IMR-90 (cell line): ENCODE measurements around the gene SVIL. TPM values are rescaled to one million over a fixed set of nuclear protein-coding genes. Genes with fewer than 3 reads are reported as not detected.
A peak's percentile ranks its signal among the peaks of the same experiment; 100 is the strongest.

ENCODE experiments used
- ATAC-seq: fragments of 200-7000 bp; cut with Tn5 transposase; 2 replicates; pipeline ENCODE4 v1.9.1; 2020; ENCODE audit warnings: low read depth, mild to moderate bottlenecking, moderate library complexity
- BruUV-seq: library from RNA; stranded (reverse); fragments of 400-500 nt; replicated peaks from 2 replicates; lab custom pipeline; 2021; lab: Mats Ljungman, UMichigan
- CTCF ChIA-PET: fragments of 300-600 bp; formaldehyde crosslinking; extraction: SDS; loops from one replicate; lab custom pipeline; 2021; ENCODE audit warnings: antibody characterized with exemption; lab: Yijun Ruan, JAX
- POLR2A ChIA-PET: fragments of 300-600 bp; sonication (Branson Sonifier 250); formaldehyde crosslinking; loops from one replicate; lab custom pipeline; 2022; ENCODE audit warnings: antibody characterized with exemption; ENCODE audit not compliant: unreplicated experiment; lab: Charles Lee
- DNase-seq: peaks from one replicate; pipeline ENCODE4 v3.0.0; 2013
- H2AFZ ChIP-seq: replicated peaks from 2 replicates; pipeline ENCODE3; 2013; ENCODE audit warnings: low read length, mild to moderate bottlenecking; ENCODE audit not compliant: poor library complexity
- H2AK5ac ChIP-seq: 2 replicates; pipeline ENCODE4 v1.6.1; 2013; ENCODE audit warnings: low read depth, low read length, inconsistent platforms
- H2AK9ac ChIP-seq: replicated peaks from 2 replicates; pipeline ENCODE3; 2013; ENCODE audit warnings: mild to moderate bottlenecking, low read depth, low read length, moderate library complexity; ENCODE audit not compliant: poor library complexity
- H2BK120ac ChIP-seq: 2 replicates; pipeline ENCODE4 v1.6.1; 2013; ENCODE audit warnings: low read depth, low read length, inconsistent platforms
- H2BK15ac ChIP-seq: 3 replicates; pipeline ENCODE4 v1.6.1; 2013; ENCODE audit warnings: low read depth, low read length, inconsistent platforms
- H2BK20ac ChIP-seq: 2 replicates; pipeline ENCODE4 v1.6.1; 2013; ENCODE audit warnings: low read depth, mild to moderate bottlenecking, inconsistent platforms, low read length, moderate library complexity
- H2BK5ac ChIP-seq: 2 replicates; pipeline ENCODE4 v1.6.1; 2013; ENCODE audit warnings: mild to moderate bottlenecking, low read depth, low read length, inconsistent platforms; ENCODE audit not compliant: poor library complexity, severe bottlenecking
- H3K14ac ChIP-seq: replicated peaks from 2 replicates; pipeline ENCODE4 v1.6.1; 2013; ENCODE audit warnings: low read depth, low read length, inconsistent platforms
- H3K18ac ChIP-seq: 2 replicates; pipeline ENCODE4 v1.6.1; 2013; ENCODE audit warnings: low read depth, low read length, control low read depth
- H3K23ac ChIP-seq: 2 replicates; pipeline ENCODE4 v1.6.1; 2013; ENCODE audit warnings: low read depth, low read length, inconsistent platforms
- H3K27ac ChIP-seq: 2 replicates; pipeline ENCODE4 v1.5.1; 2013; ENCODE audit warnings: mild to moderate bottlenecking, control low read depth, low read length; ENCODE audit not compliant: insufficient read depth
- H3K27me3 ChIP-seq: 2 replicates; pipeline ENCODE4 v1.6.1; 2013; ENCODE audit warnings: low read length; ENCODE audit not compliant: control insufficient read depth, insufficient read depth
- H3K36me3 ChIP-seq: 2 replicates; pipeline ENCODE4 v1.6.1; 2013; ENCODE audit warnings: low read length, mixed read lengths; ENCODE audit not compliant: control insufficient read depth, insufficient read depth
- H3K4ac ChIP-seq: 2 replicates; pipeline ENCODE4 v1.6.1; 2013; ENCODE audit warnings: low read depth, low read length, inconsistent platforms
- H3K4me1 ChIP-seq: 2 replicates; pipeline ENCODE4 v1.6.1; 2013; ENCODE audit warnings: low read length, mixed read lengths; ENCODE audit not compliant: control insufficient read depth, insufficient read depth
- H3K4me2 ChIP-seq: 2 replicates; pipeline ENCODE4 v1.6.1; 2013; ENCODE audit warnings: low read depth, mild to moderate bottlenecking, control low read depth, low read length, moderate library complexity
- H3K4me3 ChIP-seq: 2 replicates; pipeline ENCODE4 v1.5.1; 2013; ENCODE audit warnings: low read depth, mild to moderate bottlenecking, control low read depth, low read length, moderate library complexity; ENCODE audit not compliant: insufficient read depth
- H3K56ac ChIP-seq: 2 replicates; pipeline ENCODE4 v1.6.1; 2013; ENCODE audit warnings: low read length, inconsistent platforms; ENCODE audit not compliant: insufficient read depth; ENCODE audit errors: extremely low read depth
- H3K79me1 ChIP-seq, 2 experiments: 2 replicates each; pipeline ENCODE4 v1.6.1; 2013; ENCODE audit warnings: low read length in 2 of 2, inconsistent platforms in 1 of 2, low read depth in 1 of 2
- H3K9ac ChIP-seq: 2 replicates; pipeline ENCODE4 v1.6.1; 2013; ENCODE audit warnings: low read depth, low read length, control low read depth
- H3K9me1 ChIP-seq: 2 replicates; pipeline ENCODE4 v1.6.1; 2013; ENCODE audit warnings: low read length, inconsistent platforms; ENCODE audit not compliant: insufficient read depth
- H3K9me3 ChIP-seq: 2 replicates; pipeline ENCODE4 v1.6.1; 2013; ENCODE audit warnings: low read length; ENCODE audit not compliant: control insufficient read depth, insufficient read depth
- H4K20me1 ChIP-seq: 2 replicates; pipeline ENCODE4 v1.6.1; 2013; ENCODE audit warnings: low read length, inconsistent platforms; ENCODE audit not compliant: insufficient read depth
- H4K5ac ChIP-seq: 2 replicates; pipeline ENCODE4 v1.6.1; 2013; ENCODE audit warnings: mild to moderate bottlenecking, low read depth, low read length, control low read depth
- H4K8ac ChIP-seq, 2 experiments: 2 replicates each; pipeline ENCODE4 v1.6.1; 2013; ENCODE audit warnings: low read depth in 2 of 2, low read length in 2 of 2, control low read depth in 1 of 2, inconsistent platforms in 1 of 2
- H4K91ac ChIP-seq: 2 replicates; pipeline ENCODE4 v1.6.1; 2013; ENCODE audit warnings: low read depth, low read length, inconsistent platforms; ENCODE audit not compliant: insufficient read depth
- CEBPB ChIP-seq: IDR thresholded peaks from 2 replicates; pipeline ENCODE4 v1.6.1; 2012; ENCODE audit warnings: low read depth, low read length, improper control_type of control experiment
- ELK1 ChIP-seq: fragments of 150-350 bp; IDR thresholded peaks from 2 replicates; pipeline ENCODE4 v1.6.1; 2016; ENCODE audit warnings: low read depth, mild to moderate bottlenecking, low read length, moderate library complexity, borderline replicate concordance
- MXI1 ChIP-seq: IDR thresholded peaks from 2 replicates; pipeline ENCODE4 v1.6.1; 2012; ENCODE audit warnings: low read depth, mild to moderate bottlenecking, low read length, moderate library complexity, borderline replicate concordance
- POLR2A ChIP-seq: IDR thresholded peaks from 2 replicates; pipeline ENCODE4 v1.6.1; 2012; ENCODE audit warnings: mild to moderate bottlenecking, low read depth, low read length
- RAD21 ChIP-seq: IDR thresholded peaks from 2 replicates; pipeline ENCODE4 v1.6.1; 2012; ENCODE audit warnings: low read length, improper control_type of control experiment
- RFX5 ChIP-seq: IDR thresholded peaks from 2 replicates; pipeline ENCODE4 v1.8.0; 2012; ENCODE audit warnings: low read depth, mild to moderate bottlenecking, low read length, moderate library complexity
- WGBS, 2 experiments: methylation state at CpG; one replicate each; pipeline versions ENCODE4 v1.1.5 to v1.1.7; 2013; ENCODE audit warnings: missing lambda C conversion rate in 2 of 2; ENCODE audit not compliant: insufficient read length in 1 of 2; ENCODE audit errors: extremely low coverage in 2 of 2; 5-methylcytosine and 5-hydroxymethylcytosine counted together
- dilution Hi-C: fragments of 300-500 bp; cut with HindIII; formaldehyde crosslinking; loops from one replicate; pipeline ENCODE4 v1.14.3; 2018; ENCODE audit warnings: low sequenced_read_pairs; ENCODE audit not compliant: unreplicated experiment
- in situ Hi-C: fragments of 300-500 bp; cut with MboI; formaldehyde crosslinking; loops from 3 replicates; pipeline ENCODE4 v1.14.3; 2019; ENCODE audit warnings: low sequenced_read_pairs, inconsistent platforms, mixed read lengths
- intact Hi-C: fragments of 100-400 bp; cut with micrococcal nuclease; formaldehyde crosslinking; loops from 2 replicates; pipeline ENCODE4 v1.10.0; 2022
- polyA plus RNA-seq, 3 experiments: library from polyadenylated mRNA; depleted of rRNA; stranded (reverse); fragments of >200 nt; gene quantifications; 2 replicates each; pipeline ENCODE4 v1.2.3, GENCODE V29; 2012; ENCODE audit warnings: low replicate concordance in 1 of 3
- total RNA-seq: library from RNA; depleted of rRNA; stranded (reverse); fragments of >200 nt; gene quantifications from 2 replicates; pipeline ENCODE4 v1.2.3, GENCODE V29; 2012
- TF ChIP-seq, protein P1 (sequence below): conservative IDR thresholded peaks from 2 replicates; pipeline ENCODE4 v1.5.1; 2012; ENCODE audit warnings: mild to moderate bottlenecking, low read depth, low read length, improper control_type of control experiment

The SVIL gene
- total and polyA plus RNA-seq, 2 of the 4 experiments (the other 2 are of a cell fraction) = 11.5 to 11.6 TPM

DNA sequence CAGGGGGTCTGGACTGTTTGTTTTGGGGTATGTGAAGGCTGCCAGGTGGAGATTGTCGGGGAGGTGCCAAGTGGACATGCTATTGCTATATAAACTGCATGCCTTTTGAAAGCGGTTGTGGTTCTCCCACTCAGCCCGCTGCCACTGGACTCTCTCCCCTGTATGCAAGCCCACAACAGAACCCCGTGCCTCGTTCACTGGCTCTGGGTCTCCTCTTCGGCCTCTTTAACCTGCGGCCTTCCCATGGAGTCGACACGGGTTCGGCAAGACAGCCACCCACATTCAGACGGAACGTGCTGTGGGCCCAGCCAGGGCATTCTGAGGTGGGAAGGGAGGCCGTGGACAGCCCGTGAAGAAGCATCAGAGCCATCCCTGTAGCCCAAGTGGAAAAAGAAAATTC is 50.3 kb downstream of the SVIL start:
- TF ChIP-seq, protein P1, sequence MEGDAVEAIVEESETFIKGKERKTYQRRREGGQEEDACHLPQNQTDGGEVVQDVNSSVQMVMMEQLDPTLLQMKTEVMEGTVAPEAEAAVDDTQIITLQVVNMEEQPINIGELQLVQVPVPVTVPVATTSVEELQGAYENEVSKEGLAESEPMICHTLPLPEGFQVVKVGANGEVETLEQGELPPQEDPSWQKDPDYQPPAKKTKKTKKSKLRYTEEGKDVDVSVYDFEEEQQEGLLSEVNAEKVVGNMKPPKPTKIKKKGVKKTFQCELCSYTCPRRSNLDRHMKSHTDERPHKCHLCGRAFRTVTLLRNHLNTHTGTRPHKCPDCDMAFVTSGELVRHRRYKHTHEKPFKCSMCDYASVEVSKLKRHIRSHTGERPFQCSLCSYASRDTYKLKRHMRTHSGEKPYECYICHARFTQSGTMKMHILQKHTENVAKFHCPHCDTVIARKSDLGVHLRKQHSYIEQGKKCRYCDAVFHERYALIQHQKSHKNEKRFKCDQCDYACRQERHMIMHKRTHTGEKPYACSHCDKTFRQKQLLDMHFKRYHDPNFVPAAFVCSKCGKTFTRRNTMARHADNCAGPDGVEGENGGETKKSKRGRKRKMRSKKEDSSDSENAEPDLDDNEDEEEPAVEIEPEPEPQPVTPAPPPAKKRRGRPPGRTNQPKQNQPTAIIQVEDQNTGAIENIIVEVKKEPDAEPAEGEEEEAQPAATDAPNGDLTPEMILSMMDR = no peak
- TF ChIP-seq RFX5 (no peak), CEBPB (no peak), ELK1 (no peak), MXI1 (no peak), RAD21 (no peak), POLR2A (no peak)
- H2BK15ac ChIP-seq = no peak overlapping the region
- dilution Hi-C loops (no loop called here), intact Hi-C loops (no loop called here), in situ Hi-C loops (no loop called here)
- peak overlapping the region; percentile 21 for H4K91ac ChIP-seq
- peaks cover 3% of the 10 kb centered on the region; the same call in 1 of the 2 replicates for H3K36me3 ChIP-seq
- 90% methylated on average over 4 of the region's 14 CpGs; no CpG with 5 or more reads in 1 of the 2 experiments for WGBS, 2 experiments
- no peak overlapping the region for H3K18ac ChIP-seq
- no peak for DNase-seq
- H3K9ac ChIP-seq = no peak overlapping the region
- no peak overlapping the region for H2BK20ac ChIP-seq
- no peak overlapping the region for H3K4me2 ChIP-seq
- H3K4me1 ChIP-seq = peaks cover 23% of the 10 kb centered on the region
- no peaks in the 10 kb centered on the region for H3K27me3 ChIP-seq
- H3K56ac ChIP-seq = no peak overlapping the region
- H2BK120ac ChIP-seq = peak overlapping the region; percentile 19; the same call in 1 of the 2 replicates
- H4K5ac ChIP-seq = no peak overlapping the region
- POLR2A ChIA-PET = interaction anchor here (0.7 kb wide), 1 partner anchor 296 kb away, joined by 3 read pairs; no protein-coding TSS in a partner anchor
- BruUV-seq = no TSS peak
- no peak overlapping the region for H4K8ac ChIP-seq
- H3K79me1 ChIP-seq = peaks cover 14 to 85% of the 10 kb centered on the region in 2 experiments
- no peak overlapping the region for H2AK9ac ChIP-seq
- peak overlapping the region; percentile 81 for H2AK5ac ChIP-seq
- no peak overlapping the region for H3K4me3 ChIP-seq
- H4K20me1 ChIP-seq = peaks cover 13% of the 10 kb centered on the region; the same call in 1 of the 2 replicates
- CTCF ChIA-PET = interaction anchor here (0.6 kb wide), 2 partner anchors 391 to 1595 kb away, joined by 3 to 5 read pairs; no protein-coding TSS in a partner anchor
- peak overlapping the region; percentile 82 for H3K4ac ChIP-seq
- no peak overlapping the region for H2AFZ ChIP-seq
- no peak overlapping the region; the same call in 1 of the 2 replicates for H3K23ac ChIP-seq
- peak overlapping the region; percentile 18; the same call in 1 of the 2 replicates for H3K14ac ChIP-seq
- no peak overlapping the region for H2BK5ac ChIP-seq
- H3K9me1 ChIP-seq = peaks cover 21% of the 10 kb centered on the region
- H3K27ac ChIP-seq = no peak overlapping the region
- no peaks in the 10 kb centered on the region for H3K9me3 ChIP-seq
- ATAC-seq = no peak
